HG02870 (cell line): Measurements from ENCODE around the gene NR4A2.
"Not testable (repeated sequence)": the region's sequence is repeated elsewhere in the genome, so short reads cannot be mapped to it uniquely, and the experiment has no call there.

Source experiments
- ATAC-seq: cut with Tn5 transposase; IDR thresholded peaks from one replicate; pipeline ENCODE4 v1.9.1; 2021; ENCODE audit warnings: mild to moderate bottlenecking, moderate library complexity; ENCODE audit not compliant: unreplicated experiment

The NR4A2 gene

GRCh38 chr2:156322686-156323231 lies 9.8 kb downstream of the NR4A2 start:
- no peak for ATAC-seq

- no peak for ATAC-seq
Observed at GRCh38 chr2:156322051-156322685, 10.4 kb downstream of the NR4A2 start.

- no peak for ATAC-seq
Observed at GRCh38 chr2:156321243-156321904, 11.1 kb downstream of the NR4A2 start.

- ATAC-seq: no peak
Observed at GRCh38 chr2:156320486-156321098, 11.9 kb downstream of the NR4A2 start.

- ATAC-seq: no peak
Observed at GRCh38 chr2:156319811-156320485, 12.6 kb downstream of the NR4A2 start.

GRCh38 chr2:156317631-156318030 lies 14.9 kb downstream of the NR4A2 start:
- no peak for ATAC-seq

- ATAC-seq: no peak
Observed at GRCh38 chr2:156311976-156312375, 20.5 kb downstream of the NR4A2 start.

- ATAC-seq: no peak
Observed at GRCh38 chr2:156310773-156311172, 21.7 kb downstream of the NR4A2 start.

- ATAC-seq: no peak
Observed at GRCh38 chr2:156309917-156310316, 22.6 kb downstream of the NR4A2 start.

GRCh38 chr2:156309167-156309566 lies 23.4 kb downstream of the NR4A2 start:
- peak; percentile 52 for ATAC-seq

GRCh38 chr2:156306821-156307220 lies 25.7 kb downstream of the NR4A2 start:
- no peak for ATAC-seq

GRCh38 chr2:156305121-156305520 lies 27.4 kb downstream of the NR4A2 start:
- ATAC-seq: no peak

- ATAC-seq: no peak
Observed at GRCh38 chr2:156300337-156300736, 32.2 kb downstream of the NR4A2 start.

- ATAC-seq: no peak
Observed at GRCh38 chr2:156294945-156295580, 37.5 kb downstream of the NR4A2 start.

- ATAC-seq: not testable (repeated sequence)
Observed at GRCh38 chr2:156293382-156293781, 39.1 kb downstream of the NR4A2 start.

- ATAC-seq: no peak
Observed at GRCh38 chr2:156279446-156280150, 52.9 kb downstream of the NR4A2 start.
